Nephron progenitor cell (in vitro differentiated cells): ENCODE results near the gene TRPM6.

Experiments used
- DNase-seq: peaks from one replicate; pipeline ENCODE4 v3.0.0; 2021
- H3K27ac Mint-ChIP-seq: 2 replicates; pipeline ENCODE4 v1.8.0; 2021; ENCODE audit warnings: mild to moderate bottlenecking, moderate library complexity, mixed read lengths
- H3K27me3 Mint-ChIP-seq: 2 replicates; pipeline ENCODE4 v1.8.0; 2021; ENCODE audit warnings: mild to moderate bottlenecking, low read depth, mixed read lengths; ENCODE audit not compliant: poor library complexity
- H3K36me3 Mint-ChIP-seq: 2 replicates; pipeline ENCODE4 v1.8.0; 2021; ENCODE audit warnings: low read depth, mixed read lengths
- H3K4me1 Mint-ChIP-seq: 2 replicates; pipeline ENCODE4 v1.8.0; 2021; ENCODE audit warnings: mixed read lengths
- H3K4me3 Mint-ChIP-seq: 2 replicates; pipeline ENCODE4 v1.8.0; 2021; ENCODE audit warnings: mild to moderate bottlenecking, moderate library complexity, mixed read lengths
- H3K9me3 Mint-ChIP-seq: 2 replicates; pipeline ENCODE4 v1.8.0; 2021; ENCODE audit warnings: mild to moderate bottlenecking, moderate library complexity, mixed read lengths
- TF ChIP-seq, protein P1 (sequence below): fragments of 200-600 bp; sonication (generic); IDR thresholded peaks from 2 replicates; pipeline ENCODE4 v1.5.0; 2021; ENCODE audit warnings: antibody characterized with exemption

Gene TRPM6

DNA sequence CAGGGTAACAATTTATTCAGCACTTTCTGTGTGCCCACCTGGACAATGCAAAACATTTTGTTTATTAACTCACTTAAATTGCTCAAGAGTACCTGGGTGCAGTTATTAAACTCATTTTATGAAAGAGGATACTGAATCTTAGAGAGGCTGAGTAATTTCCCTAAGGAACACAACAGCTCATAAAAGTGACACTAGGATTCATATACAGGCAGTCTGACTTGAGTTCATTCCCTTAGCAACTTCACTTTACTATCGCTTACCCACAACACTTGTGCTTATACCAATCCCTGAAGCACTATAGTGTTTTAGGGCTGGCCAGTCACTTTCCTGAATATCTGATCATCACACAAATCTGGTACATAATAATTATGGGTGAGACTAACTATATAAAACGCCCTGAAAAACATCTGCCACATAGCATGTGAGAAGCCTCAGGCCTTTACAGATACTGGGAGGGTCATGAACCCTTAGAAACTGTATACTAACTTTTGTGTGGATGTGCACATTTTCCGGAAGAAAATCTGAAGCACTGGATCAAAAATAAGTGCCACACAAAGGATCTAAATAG, 11.3 kb downstream of the TRPM6 start:
- Mint-ChIP-seq H3K36me3 (no peaks in the 10 kb centered on the region), H3K27me3 (peaks cover 14% of the 10 kb centered on the region), H3K4me1 (no peaks in the 10 kb centered on the region), H3K4me3 (no peak overlapping the region), H3K27ac (no peak overlapping the region), H3K9me3 (peaks cover 30% of the 10 kb centered on the region)
- TF ChIP-seq, protein P1, sequence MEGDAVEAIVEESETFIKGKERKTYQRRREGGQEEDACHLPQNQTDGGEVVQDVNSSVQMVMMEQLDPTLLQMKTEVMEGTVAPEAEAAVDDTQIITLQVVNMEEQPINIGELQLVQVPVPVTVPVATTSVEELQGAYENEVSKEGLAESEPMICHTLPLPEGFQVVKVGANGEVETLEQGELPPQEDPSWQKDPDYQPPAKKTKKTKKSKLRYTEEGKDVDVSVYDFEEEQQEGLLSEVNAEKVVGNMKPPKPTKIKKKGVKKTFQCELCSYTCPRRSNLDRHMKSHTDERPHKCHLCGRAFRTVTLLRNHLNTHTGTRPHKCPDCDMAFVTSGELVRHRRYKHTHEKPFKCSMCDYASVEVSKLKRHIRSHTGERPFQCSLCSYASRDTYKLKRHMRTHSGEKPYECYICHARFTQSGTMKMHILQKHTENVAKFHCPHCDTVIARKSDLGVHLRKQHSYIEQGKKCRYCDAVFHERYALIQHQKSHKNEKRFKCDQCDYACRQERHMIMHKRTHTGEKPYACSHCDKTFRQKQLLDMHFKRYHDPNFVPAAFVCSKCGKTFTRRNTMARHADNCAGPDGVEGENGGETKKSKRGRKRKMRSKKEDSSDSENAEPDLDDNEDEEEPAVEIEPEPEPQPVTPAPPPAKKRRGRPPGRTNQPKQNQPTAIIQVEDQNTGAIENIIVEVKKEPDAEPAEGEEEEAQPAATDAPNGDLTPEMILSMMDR = no peak
- no peak for DNase-seq

DNA sequence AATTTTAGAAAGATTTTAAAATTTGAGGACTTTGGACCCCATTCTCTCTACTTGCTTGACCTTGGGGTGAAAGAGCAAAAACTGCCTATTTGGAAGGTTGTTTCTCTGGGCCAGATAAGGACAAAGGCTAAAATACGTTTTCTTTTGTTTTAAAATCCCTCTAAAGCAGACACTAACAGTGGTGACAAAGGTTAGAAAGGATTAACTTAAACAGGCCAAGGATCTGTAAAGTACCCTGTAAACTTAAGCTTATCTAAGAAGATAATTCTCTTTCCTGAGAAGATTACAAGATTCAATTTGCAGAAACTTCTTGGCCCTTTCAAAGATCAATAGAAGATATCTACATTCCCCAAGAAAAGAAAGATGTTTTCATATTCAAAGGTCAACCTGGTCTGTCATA, 12.1 kb downstream of the TRPM6 start:
- TF ChIP-seq, protein P1 = no peak
- Mint-ChIP-seq H3K36me3 (no peaks in the 10 kb centered on the region), H3K27me3 (peaks cover 10% of the 10 kb centered on the region), H3K4me1 (no peaks in the 10 kb centered on the region), H3K9me3 (peaks cover 27% of the 10 kb centered on the region), H3K27ac (no peak overlapping the region), H3K4me3 (no peak overlapping the region)
- DNase-seq = no peak

- H3K4me1 Mint-ChIP-seq = no peaks in the 10 kb centered on the region
- H3K9me3 Mint-ChIP-seq = peaks cover 13% of the 10 kb centered on the region
- TF ChIP-seq, protein P1 = no peak
- H3K27me3 Mint-ChIP-seq = peaks cover 14% of the 10 kb centered on the region
- H3K27ac Mint-ChIP-seq = no peak overlapping the region
- DNase-seq = no peak
- no peak overlapping the region for H3K4me3 Mint-ChIP-seq
- no peaks in the 10 kb centered on the region for H3K36me3 Mint-ChIP-seq
Measured at GRCh38 chr9:74874220-74874619, 13.5 kb downstream of the TRPM6 start.

GRCh38 chr9:74872619-74873233, 15.0 kb downstream of the TRPM6 start:
- no peak for DNase-seq
- H3K9me3 Mint-ChIP-seq = peaks cover 5% of the 10 kb centered on the region
- H3K27me3 Mint-ChIP-seq = peaks cover 14% of the 10 kb centered on the region
- TF ChIP-seq, protein P1 = no peak
- no peak overlapping the region for H3K4me3 Mint-ChIP-seq
- H3K4me1 Mint-ChIP-seq = no peaks in the 10 kb centered on the region
- H3K36me3 Mint-ChIP-seq = no peaks in the 10 kb centered on the region
- no peak overlapping the region for H3K27ac Mint-ChIP-seq

- Mint-ChIP-seq H3K9me3 (no peaks in the 10 kb centered on the region), H3K27me3 (peaks cover 6% of the 10 kb centered on the region), H3K4me1 (peaks cover 8% of the 10 kb centered on the region), H3K4me3 (no peak overlapping the region), H3K27ac (no peak overlapping the region), H3K36me3 (no peaks in the 10 kb centered on the region)
- DNase-seq = no peak
- TF ChIP-seq, protein P1 = no peak
Measured at GRCh38 chr9:74867483-74867882, 20.2 kb downstream of the TRPM6 start.

GRCh38 chr9:74865177-74865576, 22.5 kb downstream of the TRPM6 start:
- TF ChIP-seq, protein P1 = no peak
- no peak overlapping the region for H3K4me3 Mint-ChIP-seq
- no peak for DNase-seq
- H3K27me3 Mint-ChIP-seq = peaks cover 4% of the 10 kb centered on the region
- H3K4me1 Mint-ChIP-seq = peaks cover 8% of the 10 kb centered on the region
- no peak overlapping the region for H3K27ac Mint-ChIP-seq
- H3K9me3 Mint-ChIP-seq = no peaks in the 10 kb centered on the region
- H3K36me3 Mint-ChIP-seq = no peaks in the 10 kb centered on the region
